ENCODE measurements around the gene FAM114A2. TPM values are rescaled to one million over a fixed set of nuclear protein-coding genes. Genes with fewer than 3 reads are reported as not detected.
A peak's percentile ranks its signal among the peaks of the same experiment; 100 is the strongest.

Gene FAM114A2
- total RNA-seq (10 to 100 TPM; 28.9 to 46.3 (median 39.4) TPM), polyA plus RNA-seq (9.8 TPM)
- long read RNA-seq, donor 1, full-length matches to known transcripts = 48 of 64 reads
- long read RNA-seq, donor 1, partial matches to known transcripts = 5 of 64 reads
- long read RNA-seq, donor 1, other reads (novel, unspliced or antisense) = 11 of 64 reads
- long read RNA-seq, donor 2, full-length matches to known transcripts = 16 of 20 reads
- long read RNA-seq, donor 2, partial matches to known transcripts = 3 of 20 reads
- long read RNA-seq, donor 2, other reads (novel, unspliced or antisense) = 1 of 20 reads
- long read RNA-seq, donor 3, full-length matches to known transcripts = 65 of 79 reads
- long read RNA-seq, donor 3, partial matches to known transcripts = 4 of 79 reads
- long read RNA-seq, donor 3, other reads (novel, unspliced or antisense) = 10 of 79 reads
- long read RNA-seq, donor 4, full-length matches to known transcripts = 15 of 23 reads
- long read RNA-seq, donor 4, partial matches to known transcripts = 1 of 23 reads
- long read RNA-seq, donor 4, other reads (novel, unspliced or antisense) = 7 of 23 reads

DNA sequence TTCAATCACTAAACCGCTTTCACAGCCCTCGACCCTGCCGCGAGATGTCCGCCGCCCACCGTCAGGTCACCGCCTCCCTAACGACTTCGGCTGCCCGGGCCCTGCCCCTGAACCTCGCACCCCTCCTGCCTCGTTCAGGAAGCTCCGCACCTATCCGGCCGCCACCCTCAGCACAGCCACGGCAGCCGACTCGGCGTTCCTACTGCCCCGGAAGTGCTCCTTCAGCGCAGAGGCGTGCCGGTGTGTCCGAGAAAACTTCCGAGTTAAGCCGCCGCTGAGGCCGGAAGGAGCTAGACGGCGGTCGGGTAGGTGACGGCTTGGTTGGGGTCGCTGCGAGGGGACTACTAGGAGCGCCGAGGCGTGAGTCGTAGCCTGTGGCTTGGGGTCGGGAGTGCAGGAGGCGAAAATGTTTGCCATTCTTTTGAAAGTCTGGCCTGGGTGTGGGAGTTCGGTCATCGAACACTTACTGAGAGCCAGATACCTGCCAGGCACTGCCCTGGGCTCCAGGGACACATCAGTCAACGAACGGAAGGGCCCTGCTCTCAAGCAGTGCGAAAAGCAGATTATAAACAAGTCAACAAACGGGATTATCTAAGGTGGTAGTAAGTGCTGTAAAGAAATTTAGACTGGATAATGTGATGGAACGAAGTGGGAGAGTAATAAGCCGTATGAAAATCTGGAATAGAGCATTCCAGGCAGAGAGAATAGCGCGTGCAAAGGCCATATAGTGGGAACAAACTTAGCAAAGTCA is at the start of gene FAM114A2, which contains the start of gene MFAP3:
Gene FAM114A2 (minus strand): TSS at position 204 of the 751 bp plus-strand sequence. CDS start 3,957 bp downstream, outside the sequence.
Gene MFAP3 (plus strand): TSS at position 261 of the 751 bp plus-strand sequence. CDS start 10,756 bp downstream, outside the sequence.
- ATAC-seq = peak; percentile 99 to 100
- Histone ChIP-seq H3K4me3 (ENCODE audit: low read length) (peak within 1 kb of the TSS; percentile 66), H3K4me1 (ENCODE audit: control insufficient read depth, insufficient read depth, low read length) (peaks cover 2% of the 10 kb centered on the region), H3K27ac (ENCODE audit: low read length) (peak within 1 kb of the TSS; percentile 57), H3K27me3 (ENCODE audit: control insufficient read depth, insufficient read depth) (no peaks in the 10 kb centered on the region), H3K9me3 (ENCODE audit: control insufficient read depth, low read length) (no peaks in the 10 kb centered on the region)
- WGBS = under 1% methylated on average over 51 of the region's 51 CpGs
- intact Hi-C loops (cut with DNase I) = no loop called here
- peak; percentile 90 to 95 (median 94) for DNase-seq

DNA sequence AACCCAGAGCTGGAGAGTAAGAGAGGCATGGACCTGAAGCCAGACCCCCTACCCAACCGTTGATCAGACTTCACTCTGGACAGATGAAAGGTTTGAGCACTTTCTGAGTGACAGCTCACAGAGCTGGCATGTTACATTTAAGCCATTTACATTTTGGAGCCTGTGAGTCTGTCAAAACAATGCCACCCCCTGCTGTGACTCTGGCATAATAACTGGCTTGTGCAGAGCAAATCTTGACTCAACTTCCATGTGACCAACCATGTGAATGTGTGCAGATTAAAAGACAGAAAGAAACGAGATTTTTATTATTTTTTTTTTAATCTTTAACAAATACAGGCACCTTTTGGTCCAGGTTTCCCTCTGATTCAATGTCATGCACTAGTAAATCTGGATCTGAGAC is 48.5 kb upstream of the FAM114A2 start:
- Histone ChIP-seq H3K27ac (ENCODE audit: low read length) (no peak overlapping the region), H3K4me3 (ENCODE audit: low read length) (no peak overlapping the region), H3K9me3 (ENCODE audit: control insufficient read depth, low read length) (no peaks in the 10 kb centered on the region), H3K4me1 (ENCODE audit: control insufficient read depth, insufficient read depth, low read length) (no peaks in the 10 kb centered on the region), H3K27me3 (ENCODE audit: control insufficient read depth, insufficient read depth) (no peaks in the 10 kb centered on the region)
- DNase-seq = no peak
- ATAC-seq = no peak
- WGBS = 25% methylated on average over 2 of the region's 2 CpGs
- intact Hi-C loops (cut with DNase I) = no loop called here

DNA sequence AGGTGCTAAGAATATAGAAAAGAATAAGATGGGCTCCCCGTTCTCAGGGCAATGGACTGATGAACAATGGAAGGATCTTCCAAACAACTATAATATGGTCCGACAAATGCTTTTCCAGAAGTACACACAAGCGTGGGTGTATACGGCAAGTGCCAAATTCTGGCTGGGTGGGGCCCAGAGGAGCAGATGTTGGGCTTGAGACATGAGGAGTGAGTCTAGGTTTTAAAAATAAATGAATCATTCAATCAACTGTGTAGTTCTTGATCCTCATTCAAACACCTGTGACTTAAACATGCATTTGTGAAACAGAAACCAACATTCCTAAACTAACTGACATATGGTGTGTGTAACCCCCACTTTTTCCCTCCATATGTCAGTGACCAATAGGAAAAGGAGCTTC is 47.9 kb upstream of the FAM114A2 start:
- intact Hi-C loops (cut with DNase I) = no loop called here
- DNase-seq = peak; percentile 32 to 60 (median 60)
- H3K27ac ChIP-seq (ENCODE audit: low read length) = no peak overlapping the region

DNA sequence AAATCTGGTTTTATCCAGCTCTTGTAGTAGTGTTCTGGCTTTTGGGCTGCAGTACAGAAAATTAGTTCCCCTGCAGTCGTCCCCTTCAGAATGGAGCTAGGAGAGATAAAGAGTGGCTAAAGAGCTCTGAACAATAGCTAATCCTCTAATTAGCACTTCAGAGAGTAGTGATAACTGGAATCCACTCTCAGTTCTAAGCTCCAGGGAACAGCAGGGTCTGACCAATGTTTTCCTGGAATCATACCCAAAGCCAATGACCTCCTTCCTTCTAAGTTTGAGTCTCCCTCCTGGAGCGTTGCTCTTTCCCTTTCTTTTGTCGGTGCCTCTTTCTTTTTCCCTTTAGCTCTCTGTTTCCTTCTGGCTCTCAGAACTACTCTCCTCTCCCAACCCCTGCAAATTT is 47.4 kb upstream of the FAM114A2 start:
- no peak for DNase-seq
- intact Hi-C loops (cut with DNase I) = no loop called here
- no peak overlapping the region for H3K27ac ChIP-seq (ENCODE audit: low read length)

More for the DNA sequence above, 47.9 kb upstream of the FAM114A2 start:
- no peaks in the 10 kb centered on the region for H3K9me3 ChIP-seq (ENCODE audit: control insufficient read depth, low read length)
- no peaks in the 10 kb centered on the region for H3K27me3 ChIP-seq (ENCODE audit: control insufficient read depth, insufficient read depth)
- WGBS = 60% methylated on average over 4 of the region's 4 CpGs
- ATAC-seq = no peak
- H3K4me3 ChIP-seq (ENCODE audit: low read length) = no peak overlapping the region
- no peaks in the 10 kb centered on the region for H3K4me1 ChIP-seq (ENCODE audit: control insufficient read depth, insufficient read depth, low read length)

DNA sequence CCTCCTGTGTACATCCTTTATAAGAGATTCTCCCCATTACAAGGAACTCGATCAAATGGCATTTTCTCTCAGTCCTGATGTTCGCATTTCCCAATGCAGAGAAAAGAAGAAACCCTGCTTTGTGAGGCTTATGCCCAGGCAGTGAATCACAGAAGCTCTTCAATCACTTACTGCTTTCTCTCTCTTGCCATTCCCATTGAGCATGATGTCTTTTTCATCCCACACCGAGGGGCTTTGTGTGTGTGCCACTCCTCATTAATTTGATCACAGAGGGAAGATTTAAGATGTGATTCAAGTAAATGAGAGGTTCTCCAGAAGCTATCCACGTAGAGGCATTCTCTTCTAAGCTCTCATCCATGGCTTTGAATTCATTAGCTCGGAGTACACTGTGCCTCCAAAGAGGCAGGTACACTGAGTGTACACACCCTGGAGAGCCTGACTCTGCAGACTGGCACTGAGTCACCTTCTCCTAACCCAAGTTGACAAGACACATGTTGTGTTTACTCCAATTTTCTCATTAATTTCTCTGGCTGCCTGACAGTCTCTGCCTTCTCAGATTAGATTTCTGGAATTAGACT is 45.4 kb upstream of the FAM114A2 start:
- intact Hi-C loops (cut with DNase I) = no loop called here
- Histone ChIP-seq H3K4me1 (ENCODE audit: control insufficient read depth, insufficient read depth, low read length) (no peaks in the 10 kb centered on the region), H3K27ac (ENCODE audit: low read length) (no peak overlapping the region), H3K4me3 (ENCODE audit: low read length) (no peak overlapping the region), H3K9me3 (ENCODE audit: control insufficient read depth, low read length) (no peaks in the 10 kb centered on the region), H3K27me3 (ENCODE audit: control insufficient read depth, insufficient read depth) (no peaks in the 10 kb centered on the region)
- no peak for DNase-seq
- no peak for ATAC-seq
- 93% methylated on average over 5 of the region's 5 CpGs for WGBS

More for the DNA sequence above, 47.4 kb upstream of the FAM114A2 start:
- Histone ChIP-seq H3K9me3 (ENCODE audit: control insufficient read depth, low read length) (no peaks in the 10 kb centered on the region), H3K4me1 (ENCODE audit: control insufficient read depth, insufficient read depth, low read length) (no peaks in the 10 kb centered on the region), H3K27me3 (ENCODE audit: control insufficient read depth, insufficient read depth) (no peaks in the 10 kb centered on the region), H3K4me3 (ENCODE audit: low read length) (no peak overlapping the region)
- 42% methylated on average over 3 of the region's 3 CpGs for WGBS
- ATAC-seq = no peak

DNA sequence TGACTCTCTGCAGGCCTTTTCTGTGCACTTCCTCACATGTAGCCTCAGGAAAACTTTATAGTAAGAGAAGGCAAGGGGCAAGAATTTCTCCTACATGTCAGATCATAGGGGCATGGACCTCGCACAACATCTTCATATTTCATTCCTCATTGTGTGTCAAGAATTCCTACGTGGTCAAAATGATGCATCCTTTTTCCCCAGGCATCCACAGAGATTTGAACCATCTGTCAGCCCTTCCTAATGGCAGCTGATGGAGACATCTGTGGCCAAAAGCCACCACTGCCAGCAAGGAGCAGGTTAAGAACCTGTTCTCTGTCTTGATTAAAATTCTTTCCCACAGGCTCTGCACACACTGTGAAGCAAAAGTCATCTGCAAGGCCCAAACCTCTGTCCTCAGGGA is 42.5 kb upstream of the FAM114A2 start:
- 80% methylated on average over 2 of the region's 2 CpGs for WGBS
- no peak for ATAC-seq

DNA sequence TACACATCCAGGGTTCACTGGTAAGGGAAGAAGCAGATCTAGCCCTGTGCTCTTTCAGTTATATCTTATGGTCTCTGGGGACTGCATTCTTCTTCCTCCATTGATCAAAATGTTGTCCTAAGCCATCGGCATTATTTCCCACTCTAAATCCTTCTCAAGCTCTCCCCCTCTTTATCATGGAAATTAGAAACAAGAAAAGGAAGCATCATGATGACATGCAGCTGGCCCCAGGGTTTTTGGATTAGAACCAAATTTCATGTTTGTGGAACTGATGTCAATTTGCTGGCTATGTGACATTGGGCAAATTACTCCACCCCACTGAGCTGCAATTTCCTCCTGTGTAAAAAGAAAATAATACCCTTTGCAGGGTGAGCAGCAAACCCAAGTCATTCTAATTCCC is 39.6 kb upstream of the FAM114A2 start:
- Histone ChIP-seq H3K4me1 (ENCODE audit: control insufficient read depth, insufficient read depth, low read length) (peaks cover 1% of the 10 kb centered on the region), H3K27ac (ENCODE audit: low read length) (no peak overlapping the region), H3K9me3 (ENCODE audit: control insufficient read depth, low read length) (no peaks in the 10 kb centered on the region), H3K4me3 (ENCODE audit: low read length) (no peak overlapping the region), H3K27me3 (ENCODE audit: control insufficient read depth, insufficient read depth) (no peaks in the 10 kb centered on the region)
- 31% methylated on average over 1 of the region's 1 CpG for WGBS
- ATAC-seq = peak in 1 of 2 donors; percentile 58
- no peak for DNase-seq
- intact Hi-C loops (cut with DNase I) = loop anchor here in 1 of 4 donors (5.0 to 10.0 kb wide), 2 partner anchors 94 to 327 kb away; no protein-coding TSS in a partner anchor

More for the DNA sequence above, 42.5 kb upstream of the FAM114A2 start:
- intact Hi-C loops (cut with DNase I) = no loop called here
- no peaks in the 10 kb centered on the region for H3K9me3 ChIP-seq (ENCODE audit: control insufficient read depth, low read length)
- no peak overlapping the region for H3K4me3 ChIP-seq (ENCODE audit: low read length)
- H3K27me3 ChIP-seq (ENCODE audit: control insufficient read depth, insufficient read depth) = no peaks in the 10 kb centered on the region
- DNase-seq = no peak
- H3K4me1 ChIP-seq (ENCODE audit: control insufficient read depth, insufficient read depth, low read length) = peaks cover 1% of the 10 kb centered on the region
- H3K27ac ChIP-seq (ENCODE audit: low read length) = no peak overlapping the region

DNA sequence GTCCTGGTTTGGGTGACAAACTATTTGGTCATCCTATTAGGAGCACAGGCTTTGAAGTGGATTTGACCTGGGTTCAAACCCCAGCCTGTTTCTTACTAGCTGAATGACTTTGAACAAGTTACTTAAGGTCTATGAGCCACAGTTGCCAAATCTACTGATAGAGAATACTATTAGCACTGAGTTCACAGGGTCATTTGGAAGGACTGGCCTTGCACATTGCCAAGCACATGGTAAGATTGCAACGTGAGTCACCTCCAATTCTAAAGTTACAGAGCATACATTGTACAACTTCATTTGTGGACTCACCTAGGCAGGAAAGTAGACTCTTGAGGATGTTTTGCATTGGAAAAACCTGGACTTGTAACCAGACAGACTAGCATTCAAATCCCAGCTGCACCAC is 39.0 kb upstream of the FAM114A2 start:
- peak in 2 of 3 donors; percentile 26 to 51 for DNase-seq
- H3K27me3 ChIP-seq (ENCODE audit: control insufficient read depth, insufficient read depth) = no peaks in the 10 kb centered on the region
- H3K9me3 ChIP-seq (ENCODE audit: control insufficient read depth, low read length) = no peaks in the 10 kb centered on the region
- H3K4me1 ChIP-seq (ENCODE audit: control insufficient read depth, insufficient read depth, low read length) = peaks cover 1% of the 10 kb centered on the region
- H3K4me3 ChIP-seq (ENCODE audit: low read length) = no peak overlapping the region
- intact Hi-C loops (cut with DNase I) = loop anchor here in 1 of 4 donors (5.0 to 10.0 kb wide), 2 partner anchors 95 to 327 kb away; no protein-coding TSS in a partner anchor
- 17% methylated on average over 1 of the region's 1 CpG for WGBS
- ATAC-seq = peak; percentile 79 to 83
- H3K27ac ChIP-seq (ENCODE audit: low read length) = no peak overlapping the region

DNA sequence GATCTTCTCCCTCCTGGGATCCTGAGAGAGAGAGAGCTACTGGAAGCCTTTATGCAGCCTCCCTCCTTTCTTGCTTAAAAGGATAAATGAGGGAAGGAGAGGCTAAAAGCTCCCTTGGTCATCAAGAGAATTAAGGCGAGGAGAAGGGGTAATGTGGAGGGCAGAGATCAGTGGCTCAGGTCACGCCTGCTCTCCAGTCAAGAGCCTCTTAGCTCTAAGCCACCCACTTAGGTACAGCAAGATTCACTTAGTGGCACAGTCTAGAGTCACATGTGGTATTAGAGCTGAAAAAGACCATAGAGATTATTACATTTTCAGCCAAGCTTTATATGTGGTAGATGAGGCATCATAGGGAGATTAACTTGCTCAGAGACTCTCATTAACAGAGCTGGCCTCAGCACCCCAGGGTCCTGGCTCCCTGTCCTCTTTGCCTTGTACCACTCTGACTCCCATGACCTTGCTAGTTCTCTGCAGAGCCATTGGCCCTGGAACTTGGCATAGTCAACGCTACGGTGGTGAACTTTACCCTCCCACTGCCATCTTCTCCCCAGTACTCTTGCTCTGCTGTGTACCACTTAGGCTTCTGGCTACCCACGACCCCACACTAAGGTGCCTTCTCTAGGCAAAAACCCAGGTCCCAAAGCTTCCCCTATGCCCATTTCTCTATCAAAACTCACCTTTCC is 37.7 kb upstream of the FAM114A2 start:
- Histone ChIP-seq H3K9me3 (ENCODE audit: control insufficient read depth, low read length) (no peaks in the 10 kb centered on the region), H3K27ac (ENCODE audit: low read length) (no peak overlapping the region), H3K4me1 (ENCODE audit: control insufficient read depth, insufficient read depth, low read length) (peaks cover 1% of the 10 kb centered on the region), H3K27me3 (ENCODE audit: control insufficient read depth, insufficient read depth) (no peaks in the 10 kb centered on the region), H3K4me3 (ENCODE audit: low read length) (no peak overlapping the region)
- DNase-seq (no peak), ATAC-seq (no peak)
- WGBS = 89% methylated on average over 5 of the region's 5 CpGs
- intact Hi-C loops (cut with DNase I) = loop anchor here in 1 of 4 donors (5.0 to 10.0 kb wide), 2 partner anchors 96 to 328 kb away; no protein-coding TSS in a partner anchor
